ENCODE measurements around the gene MIB1. TPM values are rescaled to one million over a fixed set of nuclear protein-coding genes. Genes with fewer than 3 reads are reported as not detected.

MIB1 gene
- total and polyA plus RNA-seq, 2 donors (not counting 1 experiment from before 2014, with no cell fraction given), result 22.3 to 51.0 TPM

DNA sequence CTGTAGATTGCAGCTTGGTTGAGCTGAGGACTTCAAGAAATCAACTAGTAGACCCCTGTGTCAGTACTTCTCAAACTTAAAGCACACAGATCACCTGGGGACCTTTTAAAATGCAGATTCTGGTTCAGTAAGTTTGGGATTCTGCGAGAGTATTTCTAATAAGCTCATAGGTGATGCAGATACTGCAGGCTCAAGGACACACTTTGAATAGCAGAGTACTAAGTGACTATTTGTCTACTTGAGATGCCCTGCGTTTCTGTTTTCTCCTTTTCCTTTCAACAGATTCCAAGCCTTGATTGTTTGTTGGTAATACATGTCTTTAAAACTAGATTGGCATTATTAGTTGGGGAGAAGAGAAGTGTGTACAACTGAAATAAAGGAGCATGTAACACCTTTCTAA is 6.7 kb downstream of the MIB1 start:
- Histone ChIP-seq H2AFZ (ENCODE audit: low read length) (no peak overlapping the region), H3K4me3 (replicated peaks in 1 of 4; ENCODE audit: control extremely low read depth in 1 of 4, insufficient read depth in 1 of 4, low read depth in 3 of 4, low read length in 4 of 4) (no peak overlapping the region), H3K27ac (ENCODE audit: insufficient read depth, low read length) (no peak overlapping the region), H3K27me3 (ENCODE audit: control insufficient read depth, insufficient read depth, low read length) (no peaks in the 10 kb centered on the region), H3K36me3 (ENCODE audit: control insufficient read depth, insufficient read depth, low read length) (no peaks in the 10 kb centered on the region), H3K4me1 (ENCODE audit: control insufficient read depth, extremely low read depth, insufficient read depth, low read length) (no peaks in the 10 kb centered on the region), H3K4me2 (ENCODE audit: extremely low read depth, insufficient read depth, low read length) (no peak overlapping the region), H3K9ac (ENCODE audit: insufficient read depth, low read length) (no peak overlapping the region), H4K20me1 (ENCODE audit: control insufficient read depth, extremely low read depth, insufficient read depth, low read length) (no peaks in the 10 kb centered on the region), H3K79me2 (ENCODE audit: control insufficient read depth, insufficient read depth, low read length) (peaks cover 34% of the 10 kb centered on the region), H3K9me3 (ENCODE audit: control insufficient read depth, insufficient read depth, low read depth, low read length) (no peaks in the 10 kb centered on the region)
- no peak for TF ChIP-seq EZH2 (IDR thresholded peaks at IDR 0.05; ENCODE audit: low read length, missing control alignments)
- no peak for TF ChIP-seq CTCF (conservative IDR thresholded peaks at IDR 0.05 in 1 of 2, IDR thresholded peaks at IDR 0.05 in 1 of 2; ENCODE audit: low read depth in 1 of 2, low read length in 2 of 2)
- DNase-seq (ENCODE audit: low read depth in 2 of 2), result no peak

- H3K79me2 ChIP-seq (ENCODE audit: control insufficient read depth, insufficient read depth, low read length), result peaks cover 30% of the 10 kb centered on the region
- no peaks in the 10 kb centered on the region for H3K4me1 ChIP-seq (ENCODE audit: control insufficient read depth, extremely low read depth, insufficient read depth, low read length)
- H3K4me3 ChIP-seq (replicated peaks in 1 of 4; ENCODE audit: control extremely low read depth in 1 of 4, insufficient read depth in 1 of 4, low read depth in 3 of 4, low read length in 4 of 4), result no peak overlapping the region
- no peaks in the 10 kb centered on the region for H3K27me3 ChIP-seq (ENCODE audit: control insufficient read depth, insufficient read depth, low read length)
- H3K27ac ChIP-seq (ENCODE audit: insufficient read depth, low read length), result no peak overlapping the region
- H3K9me3 ChIP-seq (ENCODE audit: control insufficient read depth, insufficient read depth, low read depth, low read length), result no peaks in the 10 kb centered on the region
- no peaks in the 10 kb centered on the region for H3K36me3 ChIP-seq (ENCODE audit: control insufficient read depth, insufficient read depth, low read length)
- H2AFZ ChIP-seq (ENCODE audit: low read length), result no peak overlapping the region
- TF ChIP-seq EZH2 (IDR thresholded peaks at IDR 0.05; ENCODE audit: low read length, missing control alignments) (no peak), CTCF (conservative IDR thresholded peaks at IDR 0.05 in 1 of 2, IDR thresholded peaks at IDR 0.05 in 1 of 2; ENCODE audit: low read depth in 1 of 2, low read length in 2 of 2) (no peak)
- no peak overlapping the region for H3K9ac ChIP-seq (ENCODE audit: insufficient read depth, low read length)
- no peak for DNase-seq (ENCODE audit: low read depth in 2 of 2)
- H4K20me1 ChIP-seq (ENCODE audit: control insufficient read depth, extremely low read depth, insufficient read depth, low read length), result no peaks in the 10 kb centered on the region
- no peak overlapping the region for H3K4me2 ChIP-seq (ENCODE audit: extremely low read depth, insufficient read depth, low read length)
Measured at GRCh38 chr18:21747764-21748693, 7.4 kb downstream of the MIB1 start.

DNA sequence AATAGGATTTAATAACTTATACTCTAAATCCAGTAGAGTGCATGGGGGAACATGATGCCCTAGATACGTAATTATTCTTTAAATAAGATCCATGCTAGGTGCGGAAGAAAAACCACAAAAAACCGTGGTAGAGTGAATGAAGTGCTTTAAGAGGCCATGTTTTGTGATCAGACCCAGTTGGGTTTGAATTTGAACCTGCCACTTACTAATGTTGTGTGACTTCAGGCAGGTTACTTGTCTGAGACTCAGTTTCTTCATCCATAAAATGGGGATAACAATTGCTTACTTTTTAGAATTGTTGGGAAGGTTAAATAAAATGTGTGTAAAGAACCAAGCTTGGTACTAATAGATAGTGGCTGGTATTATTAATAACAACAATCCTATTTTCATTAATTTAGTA is 17.2 kb downstream of the MIB1 start:
- Histone ChIP-seq H3K4me3 (replicated peaks in 1 of 4; ENCODE audit: control extremely low read depth in 1 of 4, insufficient read depth in 1 of 4, low read depth in 3 of 4, low read length in 4 of 4) (no peak overlapping the region), H3K9me3 (ENCODE audit: control insufficient read depth, insufficient read depth, low read depth, low read length) (no peaks in the 10 kb centered on the region), H3K79me2 (ENCODE audit: control insufficient read depth, insufficient read depth, low read length) (peaks cover 18% of the 10 kb centered on the region), H4K20me1 (ENCODE audit: control insufficient read depth, extremely low read depth, insufficient read depth, low read length) (no peaks in the 10 kb centered on the region), H3K4me2 (ENCODE audit: extremely low read depth, insufficient read depth, low read length) (no peak overlapping the region), H3K9ac (ENCODE audit: insufficient read depth, low read length) (no peak overlapping the region), H3K4me1 (ENCODE audit: control insufficient read depth, extremely low read depth, insufficient read depth, low read length) (no peaks in the 10 kb centered on the region), H3K27ac (ENCODE audit: insufficient read depth, low read length) (no peak overlapping the region), H2AFZ (ENCODE audit: low read length) (no peak overlapping the region), H3K36me3 (ENCODE audit: control insufficient read depth, insufficient read depth, low read length) (no peaks in the 10 kb centered on the region), H3K27me3 (ENCODE audit: control insufficient read depth, insufficient read depth, low read length) (no peaks in the 10 kb centered on the region)
- TF ChIP-seq EZH2 (IDR thresholded peaks at IDR 0.05; ENCODE audit: low read length, missing control alignments) (no peak), CTCF (conservative IDR thresholded peaks at IDR 0.05 in 1 of 2, IDR thresholded peaks at IDR 0.05 in 1 of 2; ENCODE audit: low read depth in 1 of 2, low read length in 2 of 2) (no peak)
- DNase-seq (ENCODE audit: low read depth in 2 of 2), result no peak

Data from fibroblast of lung (primary cell).